B cell (primary cell): ENCODE results near the gene FAM78B. TPM values are rescaled to one million over a fixed set of nuclear protein-coding genes. Genes with fewer than 3 reads are reported as not detected.

ENCODE experiments used
- ATAC-seq: fragments of 200-7000 bp; cut with Tn5 transposase; one replicate; pipeline ENCODE4 v1.10.0; 2021; ENCODE audit warnings: low read depth, mild to moderate bottlenecking, moderate number of reproducible peaks, moderate library complexity
- CTCF ChIA-PET: fragments of 350-600 bp; sonication (Branson Sonifier 250); formaldehyde crosslinking; loops from one replicate; lab custom pipeline; 2021; ENCODE audit warnings: antibody characterized with exemption, inconsistent platforms; lab: Charles Lee
- POLR2A ChIA-PET: fragments of 350-600 bp; sonication (Branson Sonifier 250); formaldehyde crosslinking; loops from one replicate; lab custom pipeline; 2021; ENCODE audit warnings: antibody characterized with exemption; lab: Charles Lee
- DNase-seq: peaks from one replicate; pipeline ENCODE4 v3.0.0; 2013
- H2AFZ ChIP-seq: 2 replicates; pipeline ENCODE4 v1.6.1; 2012; ENCODE audit warnings: mild to moderate bottlenecking, low read depth, low read length; ENCODE audit not compliant: insufficient read depth, poor library complexity, severe bottlenecking
- H3K27ac ChIP-seq, 2 donors: 1 replicate in 1 of 2; 2 replicates in 1 of 2; pipeline ENCODE4 v1.5.1; 2012 to 2013; ENCODE audit warnings: low read length in 2 of 2, mild to moderate bottlenecking in 2 of 2, moderate library complexity in 1 of 2
- H3K27me3 ChIP-seq, 4 experiments: fragments of 200-600 bp in 1 of 4; sonication (generic) in 1 of 4; replicated peaks in 1 of 4; 1 replicate in 2 of 4; 2 replicates in 2 of 4; pipeline versions ENCODE4 v1.6.1 to v1.7.0; 2013 to 2016; ENCODE audit warnings: low read length in 3 of 4, mild to moderate bottlenecking in 2 of 4, mixed read lengths in 1 of 4, moderate library complexity in 1 of 4; ENCODE audit not compliant: insufficient read depth in 4 of 4, control insufficient read depth in 3 of 4; ENCODE audit errors: control extremely low read depth in 1 of 4
- H3K36me3 ChIP-seq, 2 experiments: replicated peaks in 1 of 2; 1 replicate in 1 of 2; 2 replicates in 1 of 2; pipeline versions ENCODE4 v1.6.1 to v1.7.1; 2013; ENCODE audit warnings: low read length in 1 of 2; ENCODE audit not compliant: insufficient read depth in 2 of 2, control insufficient read depth in 1 of 2; ENCODE audit errors: control extremely low read depth in 1 of 2, extremely low read depth in 1 of 2
- H3K4me1 ChIP-seq, 2 donors: fragments of 200-600 bp in 1 of 2; sonication (generic) in 1 of 2; 1 replicate in 1 of 2; 2 replicates in 1 of 2; pipeline versions ENCODE4 v1.5.1 to v1.6.1; 2013 to 2017; ENCODE audit warnings: low read length in 2 of 2; ENCODE audit not compliant: control insufficient read depth in 2 of 2, insufficient read depth in 2 of 2
- H3K4me2 ChIP-seq: replicated peaks from 2 replicates; pipeline ENCODE3; 2012; ENCODE audit warnings: mild to moderate bottlenecking, low read depth, low read length; ENCODE audit not compliant: poor library complexity, severe bottlenecking
- H3K4me3 ChIP-seq, 5 experiments: fragments of 200-600 bp in 1 of 5; sonication (generic) in 1 of 5; 1 replicate in 3 of 5; 2 replicates in 2 of 5; pipeline versions ENCODE4 v1.5.1 to v1.7.0; 2011 to 2016; ENCODE audit warnings: low read length in 4 of 5, mild to moderate bottlenecking in 4 of 5, low read depth in 2 of 5, control low read depth in 1 of 5, moderate library complexity in 1 of 5; ENCODE audit not compliant: insufficient read depth in 1 of 5; ENCODE audit errors: control extremely low read depth in 1 of 5, extremely low read depth in 1 of 5
- H3K79me2 ChIP-seq: fragments of 200-600 bp; sonication (generic); one replicate; pipeline ENCODE4 v1.6.0; 2016; ENCODE audit warnings: low read length; ENCODE audit not compliant: control insufficient read depth, insufficient read depth
- H3K9ac ChIP-seq: fragments of 200-600 bp; sonication (generic); 2 replicates; pipeline ENCODE4 v1.6.1; 2017; ENCODE audit warnings: mild to moderate bottlenecking, low read length, moderate library complexity
- H3K9me3 ChIP-seq, 3 donors: one replicate each; pipeline versions ENCODE4 v1.6.1 to v1.7.1; 2013; ENCODE audit warnings: low read length in 2 of 3; ENCODE audit not compliant: control insufficient read depth in 2 of 3, insufficient read depth in 1 of 3; ENCODE audit errors: control extremely low read depth in 1 of 3
- H4K20me1 ChIP-seq: 2 replicates; pipeline ENCODE4 v1.6.0; 2012; ENCODE audit warnings: mild to moderate bottlenecking, low read length; ENCODE audit not compliant: insufficient read depth, control insufficient read depth, poor library complexity, severe bottlenecking
- H3K27ac Mint-ChIP-seq: one replicate; pipeline ENCODE4 v1.8.0; 2021; ENCODE audit warnings: mixed read lengths
- H3K27me3 Mint-ChIP-seq: one replicate; pipeline ENCODE4 v1.8.0; 2021; ENCODE audit warnings: mixed read lengths
- H3K4me1 Mint-ChIP-seq: one replicate; pipeline ENCODE4 v1.8.0; 2021; ENCODE audit warnings: mixed read lengths
- H3K4me3 Mint-ChIP-seq: one replicate; pipeline ENCODE4 v1.8.0; 2021; ENCODE audit warnings: mixed read lengths
- H3K9me3 Mint-ChIP-seq: one replicate; pipeline ENCODE4 v1.8.0; 2022; ENCODE audit warnings: mixed read lengths; ENCODE audit not compliant: insufficient read depth
- EZH2 ChIP-seq: IDR thresholded peaks from 2 replicates; pipeline ENCODE4 v1.6.1; 2012; ENCODE audit warnings: borderline replicate concordance, low read depth, mild to moderate bottlenecking, moderate library complexity, low read length; ENCODE audit not compliant: insufficient read depth, poor library complexity, severe bottlenecking
- WGBS: methylation state at CpG from one replicate; pipeline ENCODE4 v1.1.5; 2013; ENCODE audit warnings: missing lambda C conversion rate; ENCODE audit not compliant: insufficient coverage; 5-methylcytosine and 5-hydroxymethylcytosine counted together
- intact Hi-C: fragments of 100-400 bp; cut with micrococcal nuclease; formaldehyde crosslinking; loops from one replicate; pipeline ENCODE4 v1.10.0; 2022
- polyA plus RNA-seq: library from polyadenylated mRNA; depleted of rRNA; stranded (reverse); fragments of >200 nt; gene quantifications from 2 replicates; pipeline ENCODE4 v1.2.3, GENCODE V29; 2012
- total RNA-seq, 2 donors: library from RNA; stranded (reverse); fragments of 120-200 nt in 1 of 2; gene quantifications; 1 replicate in 1 of 2; 2 replicates in 1 of 2; pipeline versions ENCODE4 v1.2.3 to v1.2.4, GENCODE V29; 2013 to 2022
- TF ChIP-seq, protein P1 (sequence below): fragments of 200-600 bp; IDR thresholded peaks from one replicate; pipeline ENCODE4 v1.8.0; 2022; ENCODE audit warnings: antibody characterized with exemption, mild to moderate bottlenecking

FAM78B gene
- total and polyA plus RNA-seq, 2 donors (not counting 1 experiment from before 2014, with no cell fraction given), result 0.22 to 0.81 TPM

DNA sequence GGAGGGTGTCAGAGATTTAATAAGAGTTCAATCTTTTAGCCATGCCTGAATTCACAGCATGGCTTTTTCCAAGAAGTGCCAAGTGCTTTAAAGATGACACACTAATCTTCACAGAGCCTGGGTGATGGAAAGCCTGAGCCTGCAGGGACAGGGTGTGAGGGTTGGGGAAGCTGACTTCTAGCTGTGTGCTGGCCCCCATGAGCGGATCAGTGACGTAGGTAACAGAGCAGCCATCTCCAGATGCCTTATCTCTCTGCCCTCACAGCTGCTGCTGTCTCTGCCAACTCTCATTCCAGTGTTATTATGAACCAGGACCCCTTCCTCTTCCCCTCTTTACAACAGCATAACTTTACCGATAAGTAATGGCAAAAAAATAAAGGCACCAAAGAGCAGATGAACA lies 30.6 kb downstream of the FAM78B start:
- POLR2A ChIA-PET, result no interaction called here
- no peak for ATAC-seq
- H3K27ac ChIP-seq, result no peak overlapping the region
- H3K9me3 ChIP-seq, result peaks cover 0 to 3% (median 1%) of the 10 kb centered on the region in 3 donors
- TF ChIP-seq, protein P1, sequence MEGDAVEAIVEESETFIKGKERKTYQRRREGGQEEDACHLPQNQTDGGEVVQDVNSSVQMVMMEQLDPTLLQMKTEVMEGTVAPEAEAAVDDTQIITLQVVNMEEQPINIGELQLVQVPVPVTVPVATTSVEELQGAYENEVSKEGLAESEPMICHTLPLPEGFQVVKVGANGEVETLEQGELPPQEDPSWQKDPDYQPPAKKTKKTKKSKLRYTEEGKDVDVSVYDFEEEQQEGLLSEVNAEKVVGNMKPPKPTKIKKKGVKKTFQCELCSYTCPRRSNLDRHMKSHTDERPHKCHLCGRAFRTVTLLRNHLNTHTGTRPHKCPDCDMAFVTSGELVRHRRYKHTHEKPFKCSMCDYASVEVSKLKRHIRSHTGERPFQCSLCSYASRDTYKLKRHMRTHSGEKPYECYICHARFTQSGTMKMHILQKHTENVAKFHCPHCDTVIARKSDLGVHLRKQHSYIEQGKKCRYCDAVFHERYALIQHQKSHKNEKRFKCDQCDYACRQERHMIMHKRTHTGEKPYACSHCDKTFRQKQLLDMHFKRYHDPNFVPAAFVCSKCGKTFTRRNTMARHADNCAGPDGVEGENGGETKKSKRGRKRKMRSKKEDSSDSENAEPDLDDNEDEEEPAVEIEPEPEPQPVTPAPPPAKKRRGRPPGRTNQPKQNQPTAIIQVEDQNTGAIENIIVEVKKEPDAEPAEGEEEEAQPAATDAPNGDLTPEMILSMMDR, result no peak
- TF ChIP-seq EZH2, result no peak
- Mint-ChIP-seq H3K27me3 (peaks cover 25% of the 10 kb centered on the region), H3K4me1 (no peaks in the 10 kb centered on the region), H3K27ac (no peak overlapping the region), H3K9me3 (peaks cover 5% of the 10 kb centered on the region), H3K4me3 (no peak overlapping the region)
- no peaks in the 10 kb centered on the region for H3K79me2 ChIP-seq
- intact Hi-C loops, result no loop called here
- DNase-seq, result no peak
- H3K9ac ChIP-seq, result no peak overlapping the region
- H3K4me3 ChIP-seq, result no peak overlapping the region
- no peak overlapping the region for H2AFZ ChIP-seq
- H3K4me2 ChIP-seq, result no peak overlapping the region
- no peaks in the 10 kb centered on the region for H3K4me1 ChIP-seq
- H4K20me1 ChIP-seq, result no peaks in the 10 kb centered on the region
- H3K27me3 ChIP-seq, result peaks cover 0 to 7% (median 0%) of the 10 kb centered on the region in 4 experiments
- WGBS, result 88% methylated on average over 2 of the region's 3 CpGs
- no peaks in the 10 kb centered on the region for H3K36me3 ChIP-seq
- CTCF ChIA-PET, result no interaction called here

DNA sequence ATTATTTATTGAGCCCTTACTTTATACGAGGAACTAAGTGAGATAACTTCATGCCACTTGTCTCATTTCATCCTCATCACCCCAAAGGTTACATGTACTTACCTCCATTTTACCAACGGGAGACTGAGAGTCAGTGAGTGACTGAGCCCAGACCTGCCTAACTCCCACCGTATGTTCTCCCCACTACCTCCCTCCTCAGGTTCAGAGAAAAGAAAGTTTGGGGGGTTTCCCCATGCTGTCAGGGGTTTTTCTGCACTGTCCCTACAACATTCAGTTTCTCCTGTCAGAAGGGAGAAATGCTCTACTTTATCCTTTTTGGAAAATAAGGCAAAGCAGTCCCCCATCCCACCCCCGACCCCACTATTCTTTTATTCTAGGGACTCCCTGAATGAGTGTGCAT lies 32.9 kb downstream of the FAM78B start:
- Histone ChIP-seq H3K4me2 (no peak overlapping the region), H4K20me1 (no peaks in the 10 kb centered on the region), H3K27ac (no peak overlapping the region), H3K9ac (no peak overlapping the region), H3K4me1 (no peaks in the 10 kb centered on the region), H3K9me3 (peaks cover 0 to 3% (median 1%) of the 10 kb centered on the region in 3 donors), H3K4me3 (no peak overlapping the region), H3K79me2 (no peaks in the 10 kb centered on the region), H3K27me3 (peaks cover 0 to 7% (median 0%) of the 10 kb centered on the region in 4 experiments), H2AFZ (no peak overlapping the region), H3K36me3 (no peaks in the 10 kb centered on the region)
- 60% methylated on average over 1 of the region's 4 CpGs for WGBS
- Mint-ChIP-seq H3K27me3 (peaks cover 14% of the 10 kb centered on the region), H3K4me3 (no peak overlapping the region), H3K4me1 (no peaks in the 10 kb centered on the region), H3K27ac (no peak overlapping the region), H3K9me3 (peaks cover 5% of the 10 kb centered on the region)
- POLR2A ChIA-PET, result no interaction called here
- no peak for ATAC-seq
- CTCF ChIA-PET, result no interaction called here
- DNase-seq, result no peak
- intact Hi-C loops, result no loop called here
- TF ChIP-seq, protein P1, result no peak
- TF ChIP-seq EZH2, result no peak
